ENCODE results near the gene DAD1.

Gene DAD1

GRCh38 chr14:22598896-22599244, 9.8 kb upstream of the DAD1 start:
- TF ChIP-seq TAF1 (IDR thresholded peaks at IDR 0.05; ENCODE audit: borderline replicate concordance, insufficient read depth, low read length) (no peak), POLR2AphosphoS5 (IDR thresholded peaks at IDR 0.05; ENCODE audit: low read depth, low read length) (no peak)

DNA sequence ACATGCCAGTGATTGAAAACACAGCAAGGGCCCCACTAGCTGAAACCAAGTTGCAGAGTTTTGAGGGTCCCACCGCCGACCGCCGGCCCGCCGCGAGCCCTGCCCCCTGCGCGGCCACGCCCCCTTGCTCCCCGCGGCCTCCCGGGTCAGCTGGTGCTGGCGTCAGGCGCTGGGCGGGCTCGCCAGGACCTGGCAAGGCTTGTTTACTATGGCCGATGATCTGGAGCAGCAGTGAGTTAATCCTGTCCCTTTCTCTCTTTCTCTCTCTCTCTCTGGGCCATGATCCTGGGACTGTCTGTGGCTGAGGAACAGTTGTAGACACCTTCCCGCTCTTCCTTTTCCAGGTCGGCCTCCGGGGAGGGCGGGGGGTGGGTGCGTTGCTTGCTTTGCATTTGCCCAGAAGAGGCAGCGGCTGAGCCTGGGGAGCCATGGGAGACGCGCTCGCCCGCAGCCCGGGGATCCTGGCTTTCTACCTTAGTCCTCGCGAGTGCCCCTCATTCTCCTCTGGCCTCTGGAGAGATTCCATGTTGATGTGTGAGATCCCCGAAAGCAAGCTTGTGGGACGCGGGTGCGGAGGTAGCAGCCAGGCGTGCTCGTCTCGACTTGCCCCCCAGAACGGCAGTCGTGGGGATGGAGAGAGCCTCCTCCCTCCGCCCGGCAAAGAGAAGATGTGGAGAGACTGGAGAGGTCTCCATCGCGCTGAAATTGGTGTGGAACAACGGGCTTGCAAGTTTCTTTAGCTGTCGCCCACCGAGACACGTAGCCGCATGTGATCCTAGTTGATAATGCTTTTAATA, 9.3 kb upstream of the DAD1 start, which contains the start of gene ABHD4:
ABHD4 (plus strand) TSS at position 202 of the 797 bp plus-strand sequence; CDS start at position 209, 7 bp downstream.
- no peak for TF ChIP-seq SIN3A (IDR thresholded peaks at IDR 0.05; ENCODE audit: borderline replicate concordance, insufficient read depth, low read length)
- TF ChIP-seq POLR2AphosphoS5 (IDR thresholded peaks at IDR 0.05; ENCODE audit: low read depth, low read length), result no peak
- TF ChIP-seq FOXP2 (optimal IDR thresholded peaks at IDR 0.05; ENCODE audit: borderline replicate concordance, extremely low read depth, extremely low read length, insufficient read depth), result peak; percentile 54

DNA sequence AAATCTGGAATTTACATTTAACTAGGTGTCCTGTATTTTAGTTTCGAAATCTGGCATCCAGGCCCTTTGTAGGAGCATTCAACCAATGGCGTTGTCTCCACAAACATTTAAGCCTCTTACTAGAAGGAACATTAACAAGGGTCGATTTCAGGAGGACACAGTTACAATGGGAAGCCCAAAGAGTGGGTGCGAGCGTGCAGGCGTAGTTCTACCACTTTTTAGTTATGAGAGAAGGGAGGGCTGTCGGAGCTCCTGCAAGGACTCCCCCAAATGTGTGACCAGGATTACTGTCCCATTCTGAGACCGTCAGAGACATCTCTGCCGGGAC, 8.7 kb upstream of the DAD1 start:
- TF ChIP-seq TAF1 (IDR thresholded peaks at IDR 0.05; ENCODE audit: borderline replicate concordance, insufficient read depth, low read length), result no peak
- TF ChIP-seq REST (IDR thresholded peaks at IDR 0.05; ENCODE audit: insufficient read depth in 1 of 2, low read depth in 2 of 2, low read length in 2 of 2), result no peak
- no peak for TF ChIP-seq POLR2AphosphoS5 (IDR thresholded peaks at IDR 0.05; ENCODE audit: low read depth, low read length)
- TF ChIP-seq SIN3A (IDR thresholded peaks at IDR 0.05; ENCODE audit: borderline replicate concordance, insufficient read depth, low read length), result no peak
- no peak for TF ChIP-seq FOXP2 (optimal IDR thresholded peaks at IDR 0.05; ENCODE audit: borderline replicate concordance, extremely low read depth, extremely low read length, insufficient read depth)

DNA sequence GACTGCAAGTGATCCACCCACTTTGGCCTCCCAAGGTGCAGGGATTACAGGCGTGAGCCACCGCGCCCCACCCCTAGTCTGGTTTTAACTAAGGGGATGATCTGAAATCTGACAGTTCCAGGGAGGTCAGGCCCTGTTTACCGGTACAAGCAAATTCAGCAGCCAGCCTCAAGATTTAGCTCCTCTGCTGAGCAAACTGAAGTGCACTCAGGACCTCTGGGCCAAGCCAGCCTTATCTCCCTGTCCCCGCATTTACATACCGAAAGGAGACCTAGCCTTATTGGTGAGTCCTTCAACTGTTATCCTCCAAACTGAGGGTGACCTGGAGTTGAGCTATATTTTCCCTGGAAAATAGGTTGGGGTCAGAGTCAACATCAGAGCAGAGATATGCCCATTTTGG, 8.2 kb upstream of the DAD1 start:
- TF ChIP-seq SIN3A (IDR thresholded peaks at IDR 0.05; ENCODE audit: borderline replicate concordance, insufficient read depth, low read length) (no peak), POLR2AphosphoS5 (IDR thresholded peaks at IDR 0.05; ENCODE audit: low read depth, low read length) (no peak), REST (IDR thresholded peaks at IDR 0.05; ENCODE audit: insufficient read depth in 1 of 2, low read depth in 2 of 2, low read length in 2 of 2) (no peak), FOXP2 (optimal IDR thresholded peaks at IDR 0.05; ENCODE audit: borderline replicate concordance, extremely low read depth, extremely low read length, insufficient read depth) (no peak)

DNA sequence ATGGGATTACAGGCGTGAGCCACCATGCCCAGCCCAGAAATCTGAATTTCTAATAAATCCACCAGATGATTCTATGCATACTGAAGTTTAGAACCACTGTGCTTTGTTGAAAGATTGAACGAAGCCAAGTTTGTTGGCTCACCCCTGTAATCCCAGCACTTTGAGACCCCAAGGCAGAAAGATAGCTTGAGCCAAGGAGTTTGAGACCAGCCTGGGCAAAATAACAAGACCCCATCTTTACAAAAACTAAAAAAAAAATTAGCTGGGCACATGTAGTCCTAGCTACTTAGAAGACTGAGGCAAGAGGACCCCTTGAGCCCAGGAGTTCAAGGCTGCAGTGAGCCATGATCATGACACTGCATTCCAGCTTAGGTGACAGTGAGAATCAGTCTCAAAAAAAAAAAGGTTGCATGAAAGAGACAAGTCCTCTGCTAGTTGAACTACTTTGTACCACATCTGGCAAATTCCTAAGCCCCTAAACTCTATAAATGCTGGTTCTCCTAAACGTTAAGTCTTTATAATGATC, 7.4 kb upstream of the DAD1 start:
- no peak for TF ChIP-seq POLR2AphosphoS5 (IDR thresholded peaks at IDR 0.05; ENCODE audit: low read depth, low read length)
- no peak for TF ChIP-seq TAF1 (IDR thresholded peaks at IDR 0.05; ENCODE audit: borderline replicate concordance, insufficient read depth, low read length)
- TF ChIP-seq REST (IDR thresholded peaks at IDR 0.05; ENCODE audit: insufficient read depth in 1 of 2, low read depth in 2 of 2, low read length in 2 of 2), result no peak
- no peak for TF ChIP-seq SIN3A (IDR thresholded peaks at IDR 0.05; ENCODE audit: borderline replicate concordance, insufficient read depth, low read length)
- TF ChIP-seq FOXP2 (optimal IDR thresholded peaks at IDR 0.05; ENCODE audit: borderline replicate concordance, extremely low read depth, extremely low read length, insufficient read depth), result no peak

- TF ChIP-seq REST (IDR thresholded peaks at IDR 0.05; ENCODE audit: insufficient read depth in 1 of 2, low read depth in 2 of 2, low read length in 2 of 2) (no peak), POLR2AphosphoS5 (IDR thresholded peaks at IDR 0.05; ENCODE audit: low read depth, low read length) (no peak), TAF1 (IDR thresholded peaks at IDR 0.05; ENCODE audit: borderline replicate concordance, insufficient read depth, low read length) (no peak), SIN3A (IDR thresholded peaks at IDR 0.05; ENCODE audit: borderline replicate concordance, insufficient read depth, low read length) (no peak), FOXP2 (optimal IDR thresholded peaks at IDR 0.05; ENCODE audit: borderline replicate concordance, extremely low read depth, extremely low read length, insufficient read depth) (no peak)
Observed at GRCh38 chr14:22594156-22594716, 5.2 kb upstream of the DAD1 start.

All from PFSK-1 (cell line).